Keratinocyte (primary cell): Measurements from ENCODE around the gene EFNA1. TPM values are rescaled to one million over a fixed set of nuclear protein-coding genes. Genes with fewer than 3 reads are reported as not detected.
A peak's percentile ranks its signal among the peaks of the same experiment; 100 is the strongest.

Source experiments
- DNase-seq: peaks from one replicate; pipeline ENCODE4 v3.0.0-alpha.2; 2011; ENCODE audit warnings: low read depth, missing footprints, low spot score
- FAIRE-seq: peaks from 2 replicates; lab custom pipeline; 2011; peaks lifted over from hg19 to GRCh38; lab: Jason Lieb, UNC
- H2AFZ ChIP-seq: 2 replicates; pipeline ENCODE4 v1.6.0; 2012; ENCODE audit warnings: low read length, control low read depth, inconsistent platforms; ENCODE audit not compliant: control insufficient read depth
- H3K27ac ChIP-seq: 2 replicates; pipeline ENCODE4 v1.5.1; 2011; ENCODE audit warnings: low read length; ENCODE audit not compliant: control insufficient read depth, insufficient read depth
- H3K27me3 ChIP-seq: 3 replicates; pipeline ENCODE4 v1.6.0; 2011; ENCODE audit warnings: low read length; ENCODE audit not compliant: control insufficient read depth, insufficient read depth; ENCODE audit errors: extremely low read depth
- H3K36me3 ChIP-seq, 2 experiments: 2 replicates in 1 of 2; 3 replicates in 1 of 2; pipeline ENCODE4 v1.5.1; 2011; ENCODE audit warnings: low read length in 2 of 2, mild to moderate bottlenecking in 1 of 2; ENCODE audit not compliant: control insufficient read depth in 2 of 2, insufficient read depth in 2 of 2; ENCODE audit errors: extremely low read depth in 1 of 2
- H3K4me1 ChIP-seq: 3 replicates; pipeline ENCODE4 v1.5.1; 2011; ENCODE audit warnings: low read length; ENCODE audit not compliant: control insufficient read depth, insufficient read depth; ENCODE audit errors: extremely low read depth
- H3K4me2 ChIP-seq: 3 replicates; pipeline ENCODE4 v1.6.0; 2011; ENCODE audit warnings: low read depth, low read length; ENCODE audit not compliant: control insufficient read depth, insufficient read depth; ENCODE audit errors: extremely low read depth
- H3K4me3 ChIP-seq, 3 experiments: fragments of 200-600 bp in 1 of 3; sonication (generic) in 1 of 3; 2 replicates in 2 of 3; 3 replicates in 1 of 3; pipeline ENCODE4 v1.5.1; 2011 to 2016; ENCODE audit warnings: low read length in 3 of 3, mild to moderate bottlenecking in 3 of 3, control low read depth in 2 of 3, inconsistent platforms in 1 of 3, low read depth in 1 of 3, mixed read lengths in 1 of 3, mixed run types in 1 of 3, moderate library complexity in 1 of 3; ENCODE audit not compliant: control insufficient read depth in 2 of 3, insufficient read depth in 2 of 3; ENCODE audit errors: extremely low read depth in 1 of 3
- H3K79me2 ChIP-seq: 2 replicates; pipeline ENCODE4 v1.6.0; 2012; ENCODE audit warnings: low read length; ENCODE audit not compliant: control insufficient read depth, insufficient read depth
- H3K9ac ChIP-seq: 3 replicates; pipeline ENCODE4 v1.6.0; 2011; ENCODE audit warnings: low read length; ENCODE audit not compliant: control insufficient read depth, insufficient read depth; ENCODE audit errors: extremely low read depth
- H3K9me1 ChIP-seq: 3 replicates; pipeline ENCODE4 v1.6.0; 2011; ENCODE audit warnings: low read length; ENCODE audit not compliant: control insufficient read depth, insufficient read depth; ENCODE audit errors: extremely low read depth
- H3K9me3 ChIP-seq: 2 replicates; pipeline ENCODE4 v1.5.1; 2012; ENCODE audit warnings: low read depth, low read length; ENCODE audit not compliant: control insufficient read depth
- H4K20me1 ChIP-seq: 3 replicates; pipeline ENCODE4 v1.6.0; 2011; ENCODE audit warnings: low read length; ENCODE audit not compliant: control insufficient read depth, insufficient read depth; ENCODE audit errors: extremely low read depth
- CTCF ChIP-seq, 3 experiments: IDR thresholded peaks in 1 of 3; conservative IDR thresholded peaks in 1 of 3; optimal IDR thresholded peaks in 1 of 3; 2 replicates in 2 of 3; 3 replicates in 1 of 3; pipeline versions ENCODE3 to v1.5.1; 2011; ENCODE audit warnings: low read length in 3 of 3, mild to moderate bottlenecking in 3 of 3, moderate library complexity in 2 of 3, control low read depth in 1 of 3, inconsistent platforms in 1 of 3; ENCODE audit not compliant: insufficient read depth in 2 of 3; ENCODE audit errors: extremely low read depth in 1 of 3
- EZH2 ChIP-seq: IDR thresholded peaks from one replicate; pipeline ENCODE4 v1.6.1; 2012; ENCODE audit warnings: inconsistent platforms, mild to moderate bottlenecking, low read length, moderate library complexity
- dilution Hi-C: fragments of 300-500 bp; cut with MboI; formaldehyde crosslinking; loops from one replicate; pipeline ENCODE4 v1.7.0; 2020; ENCODE audit warnings: low sequenced_read_pairs; ENCODE audit not compliant: extremely low pct_ligation_motif_present
- polyA plus RNA-seq, 5 experiments: library from polyadenylated mRNA; depleted of rRNA in 3 of 5; stranded (reverse) in 3 of 5; stranded (forward) in 1 of 5; unstranded in 1 of 5; fragments of >200 nt; gene quantifications; 1 replicate in 1 of 5; 2 replicates in 3 of 5; 3 replicates in 1 of 5; pipeline versions ENCODE4 v1.2.1 to v1.2.3, GENCODE V29; 2011 to 2012; ENCODE audit warnings: missing spikeins in 2 of 5, low read depth in 1 of 5, low replicate concordance in 1 of 5

Gene EFNA1
- polyA plus RNA-seq, 1 donor (not counting 4 experiments of a cell fraction or from before 2014, with no cell fraction given): 77.5 TPM

- no peak overlapping the region for H2AFZ ChIP-seq
Observed at GRCh38 chr1:155128755-155129473, 1.2 kb downstream of the EFNA1 start.

GRCh38 chr1:155130272-155131006 is 2.8 kb downstream of the EFNA1 start:
- Histone ChIP-seq H3K4me2 (peak overlapping the region; percentile 98), H3K4me1 (peaks cover 60% of the 10 kb centered on the region), H3K79me2 (peaks cover 38% of the 10 kb centered on the region), H3K27me3 (no peaks in the 10 kb centered on the region), H3K9ac (peak overlapping the region; percentile 96), H4K20me1 (no peaks in the 10 kb centered on the region), H3K9me3 (no peaks in the 10 kb centered on the region), H3K27ac (peak overlapping the region; percentile 99), H2AFZ (no peak overlapping the region), H3K4me3 (peak overlapping the region; percentile 88 to 94 (median 89)), H3K9me1 (peaks cover 5% of the 10 kb centered on the region), H3K36me3 (peaks cover 22 to 34% of the 10 kb centered on the region in 2 experiments)
- DNase-seq (no peak), FAIRE-seq (no peak)
- dilution Hi-C loops: no loop called here
- TF ChIP-seq CTCF (optimal IDR thresholded peaks at IDR 0.05 in 1 of 3, IDR thresholded peaks at IDR 0.05 in 1 of 3, conservative IDR thresholded peaks at IDR 0.05 in 1 of 3; ENCODE audit: extremely low read depth in 1 of 3, insufficient read depth in 2 of 3, low read length in 3 of 3): no peak
- no peak for TF ChIP-seq EZH2

More at GRCh38 chr1:155128755-155129473, 1.2 kb downstream of the EFNA1 start:
- H3K4me2 ChIP-seq: peak overlapping the region; percentile 98
- H3K79me2 ChIP-seq: peaks cover 38% of the 10 kb centered on the region
- dilution Hi-C loops: no loop called here
- H3K9ac ChIP-seq: peak overlapping the region; percentile 96
- peaks cover 7% of the 10 kb centered on the region for H3K9me1 ChIP-seq
- FAIRE-seq (no peak), DNase-seq (no peak)
- peaks cover 61% of the 10 kb centered on the region for H3K4me1 ChIP-seq
- H3K36me3 ChIP-seq: peaks cover 18 to 24% of the 10 kb centered on the region in 2 experiments
- peak overlapping the region; percentile 88 to 94 (median 89) for H3K4me3 ChIP-seq
- no peaks in the 10 kb centered on the region for H4K20me1 ChIP-seq
- H3K9me3 ChIP-seq: no peaks in the 10 kb centered on the region
- H3K27ac ChIP-seq: peak overlapping the region; percentile 99
- no peaks in the 10 kb centered on the region for H3K27me3 ChIP-seq
- TF ChIP-seq EZH2 (no peak), CTCF (optimal IDR thresholded peaks at IDR 0.05 in 1 of 3, IDR thresholded peaks at IDR 0.05 in 1 of 3, conservative IDR thresholded peaks at IDR 0.05 in 1 of 3; ENCODE audit: extremely low read depth in 1 of 3, insufficient read depth in 2 of 3, low read length in 3 of 3) (no peak)
